Cardiac fibroblast (primary cell): ENCODE results near the gene DBH.
A peak's percentile ranks its signal among the peaks of the same experiment; 100 is the strongest.

Experiments used
- DNase-seq, 2 donors: peaks; one replicate each; pipeline versions ENCODE4 v3.0.0 to v3.0.0-alpha.2; 2010; ENCODE audit warnings: low read depth in 2 of 2
- H3K4me3 ChIP-seq, 2 donors: replicated peaks in 1 of 2; 1 replicate in 1 of 2; 2 replicates in 1 of 2; pipeline ENCODE4 v1.5.1; 2011; ENCODE audit warnings: low read depth in 2 of 2, low read length in 2 of 2, mild to moderate bottlenecking in 2 of 2, moderate library complexity in 1 of 2
- TF ChIP-seq, protein P1 (sequence below): IDR thresholded peaks from one replicate; pipeline ENCODE4 v1.5.1; 2011; ENCODE audit warnings: low read depth, mild to moderate bottlenecking, low read length, inconsistent platforms

DBH gene

DNA sequence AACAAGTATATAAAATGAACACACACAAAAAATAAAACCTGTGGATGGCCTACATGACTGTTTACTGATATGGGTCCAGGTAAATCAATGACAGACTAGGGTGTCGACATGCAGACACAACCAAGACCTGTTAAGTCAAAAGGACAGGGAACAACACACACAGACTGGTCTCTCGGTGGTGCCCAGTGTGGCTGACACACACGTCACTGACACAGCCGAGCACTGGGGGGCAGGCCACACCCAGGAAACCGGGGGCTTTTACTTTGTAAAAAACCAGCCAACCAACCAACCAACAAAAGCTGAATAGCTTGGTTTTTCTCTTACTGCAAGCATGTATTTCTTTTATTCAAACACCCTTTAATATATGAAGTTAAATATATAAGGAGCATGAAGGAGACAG, 31.9 kb upstream of the DBH start:
- no peak overlapping the region for H3K4me3 ChIP-seq
- DNase-seq: peak; percentile 13 to 14
- TF ChIP-seq, protein P1, sequence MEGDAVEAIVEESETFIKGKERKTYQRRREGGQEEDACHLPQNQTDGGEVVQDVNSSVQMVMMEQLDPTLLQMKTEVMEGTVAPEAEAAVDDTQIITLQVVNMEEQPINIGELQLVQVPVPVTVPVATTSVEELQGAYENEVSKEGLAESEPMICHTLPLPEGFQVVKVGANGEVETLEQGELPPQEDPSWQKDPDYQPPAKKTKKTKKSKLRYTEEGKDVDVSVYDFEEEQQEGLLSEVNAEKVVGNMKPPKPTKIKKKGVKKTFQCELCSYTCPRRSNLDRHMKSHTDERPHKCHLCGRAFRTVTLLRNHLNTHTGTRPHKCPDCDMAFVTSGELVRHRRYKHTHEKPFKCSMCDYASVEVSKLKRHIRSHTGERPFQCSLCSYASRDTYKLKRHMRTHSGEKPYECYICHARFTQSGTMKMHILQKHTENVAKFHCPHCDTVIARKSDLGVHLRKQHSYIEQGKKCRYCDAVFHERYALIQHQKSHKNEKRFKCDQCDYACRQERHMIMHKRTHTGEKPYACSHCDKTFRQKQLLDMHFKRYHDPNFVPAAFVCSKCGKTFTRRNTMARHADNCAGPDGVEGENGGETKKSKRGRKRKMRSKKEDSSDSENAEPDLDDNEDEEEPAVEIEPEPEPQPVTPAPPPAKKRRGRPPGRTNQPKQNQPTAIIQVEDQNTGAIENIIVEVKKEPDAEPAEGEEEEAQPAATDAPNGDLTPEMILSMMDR: no peak

DNA sequence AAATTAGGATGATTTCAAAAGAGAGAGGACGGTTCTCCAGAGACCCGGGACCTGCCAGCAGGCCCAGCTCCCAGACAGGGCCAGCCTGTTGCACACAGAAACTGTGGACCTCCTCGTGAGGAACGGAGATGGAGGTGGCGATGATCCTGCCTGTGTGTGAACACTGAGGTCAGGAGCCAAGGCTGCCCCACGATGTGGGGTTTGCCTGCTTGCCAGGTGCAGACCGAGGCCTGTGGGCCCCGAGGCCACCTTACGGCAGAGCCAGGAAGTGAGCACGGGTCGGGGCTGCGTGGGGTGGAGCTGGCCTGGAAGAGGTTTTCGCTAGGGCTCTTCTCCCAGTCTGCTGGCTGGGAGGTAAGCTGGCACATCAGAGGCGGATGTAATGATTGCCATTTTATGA, 31.3 kb upstream of the DBH start:
- TF ChIP-seq, protein P1: no peak
- no peak for DNase-seq
- H3K4me3 ChIP-seq: no peak overlapping the region

DNA sequence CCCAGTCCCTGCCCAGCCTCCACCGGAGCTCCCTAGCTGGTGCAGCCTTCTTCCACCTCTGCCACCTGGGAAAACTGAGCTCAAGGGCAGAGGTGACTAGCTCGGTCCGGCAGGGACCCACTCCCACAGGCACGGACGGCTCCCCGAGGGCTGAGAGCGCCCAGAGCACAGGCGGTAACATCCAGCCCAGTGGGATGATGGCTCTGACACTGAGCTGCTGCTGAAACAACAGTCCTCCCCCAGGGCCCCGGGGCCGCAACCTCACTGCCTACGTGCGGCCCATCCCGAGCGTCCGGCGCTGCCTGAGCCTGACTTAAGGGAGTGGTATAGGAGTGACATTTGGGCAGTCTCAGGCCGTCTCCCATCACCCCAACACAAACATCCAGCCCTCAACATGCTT, 30.7 kb upstream of the DBH start:
- TF ChIP-seq, protein P1: no peak
- DNase-seq: no peak
- no peak overlapping the region for H3K4me3 ChIP-seq

DNA sequence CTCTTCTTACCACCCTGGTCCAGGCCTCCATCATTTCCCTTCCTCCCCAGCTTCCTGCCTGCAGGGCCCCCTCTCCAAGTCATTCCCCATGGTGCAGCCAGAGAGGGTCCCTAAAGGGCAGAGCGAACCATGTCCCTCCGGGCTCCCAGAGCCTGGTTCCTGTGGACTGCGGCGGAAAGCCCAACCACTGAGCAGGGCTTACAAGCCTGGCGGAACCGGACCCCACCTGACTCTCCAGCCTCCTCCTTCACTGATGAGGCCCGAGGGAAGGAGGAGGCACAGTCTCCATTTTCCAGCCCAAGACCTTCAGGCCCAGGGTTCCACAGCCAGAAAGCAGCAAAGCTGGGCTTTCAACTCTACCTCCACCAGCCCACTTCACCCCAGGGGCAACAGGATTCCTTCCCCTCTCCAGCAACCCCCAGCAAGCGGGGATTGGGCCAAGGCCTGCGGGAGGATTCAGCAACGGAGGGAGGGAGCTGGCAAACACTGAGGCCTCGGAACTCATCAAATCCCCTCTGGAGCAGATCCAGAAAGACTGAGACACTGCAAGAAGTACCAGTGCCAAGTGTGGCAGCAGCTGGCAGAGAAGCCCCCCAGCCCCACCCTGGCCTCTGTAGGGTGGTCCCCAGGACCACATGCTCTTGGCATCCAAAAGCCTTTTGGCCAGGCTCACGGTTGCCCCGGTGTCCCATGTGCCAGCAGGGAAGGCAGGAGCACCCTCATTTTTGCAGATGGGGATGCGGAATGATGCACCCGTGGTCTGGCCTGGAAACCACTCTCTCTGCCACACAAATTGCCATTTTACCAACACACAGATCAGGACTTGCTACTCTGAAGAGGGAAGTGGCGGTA, 30.1 kb upstream of the DBH start:
- TF ChIP-seq, protein P1: no peak
- DNase-seq: no peak
- no peak overlapping the region for H3K4me3 ChIP-seq

DNA sequence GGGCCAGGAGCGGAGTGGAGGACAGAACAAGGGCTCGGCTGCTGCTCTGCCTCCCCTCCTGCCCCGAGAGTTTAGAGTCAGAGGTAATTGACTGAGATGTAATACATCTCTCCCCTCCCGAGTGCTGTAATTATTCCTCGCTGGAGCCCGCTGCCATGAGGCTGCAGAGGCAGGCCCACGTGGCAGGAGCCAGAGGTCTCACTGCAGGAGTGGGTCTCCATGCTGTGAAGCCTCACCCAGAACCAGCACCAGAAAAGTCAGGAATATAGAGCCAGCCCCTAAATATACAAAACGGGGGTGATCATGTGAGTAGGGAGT, 29.5 kb upstream of the DBH start:
- H3K4me3 ChIP-seq: no peak overlapping the region
- TF ChIP-seq, protein P1: no peak
- no peak for DNase-seq

DNA sequence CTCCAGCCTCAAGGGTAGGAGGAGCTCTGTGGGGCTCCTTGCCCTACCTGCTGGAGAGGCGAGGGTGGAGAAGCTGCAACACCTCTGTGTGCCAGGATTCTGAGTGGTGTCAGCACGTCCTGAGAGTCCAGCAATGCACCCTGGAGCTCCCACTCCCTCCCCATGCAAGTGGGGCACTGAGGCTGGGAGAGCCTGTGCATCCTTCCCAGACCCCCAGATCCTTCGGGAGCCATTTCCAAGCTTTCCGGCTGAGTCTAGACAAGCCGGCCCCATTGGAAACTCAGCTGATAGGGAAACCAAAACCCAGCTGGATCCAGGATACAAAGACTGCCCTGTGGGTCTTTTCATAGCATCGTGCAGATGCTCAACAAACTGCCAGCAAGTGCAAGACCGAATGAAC, 28.8 kb upstream of the DBH start:
- TF ChIP-seq, protein P1: no peak
- no peak overlapping the region for H3K4me3 ChIP-seq
- DNase-seq: no peak

DNA sequence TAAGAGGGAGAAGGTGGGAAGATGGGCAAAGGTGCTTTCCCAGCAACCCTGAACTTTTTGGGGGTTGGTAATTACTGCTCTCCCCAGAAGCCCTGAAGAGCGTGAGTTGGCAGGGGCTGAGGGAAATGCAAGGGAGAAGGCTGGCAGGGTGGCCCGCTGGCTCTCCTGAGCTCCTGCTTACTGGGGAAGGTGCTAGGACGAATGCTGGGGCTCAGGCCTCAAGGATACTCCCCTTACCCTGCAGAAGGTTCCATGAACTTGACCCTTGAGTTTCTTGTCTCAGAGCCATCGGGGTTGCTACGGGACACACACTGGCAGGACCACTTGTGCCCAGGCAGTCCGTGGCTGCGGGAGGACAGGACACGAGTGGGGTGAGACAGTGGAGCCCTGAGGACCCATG, 28.2 kb upstream of the DBH start:
- no peak overlapping the region for H3K4me3 ChIP-seq
- TF ChIP-seq, protein P1: no peak
- no peak for DNase-seq
